ENCODE data around the gene MDC1.
"Not testable (repeated sequence)": the region's sequence is repeated elsewhere in the genome, so short reads cannot be mapped to it uniquely, and the experiment has no call there.

DNA sequence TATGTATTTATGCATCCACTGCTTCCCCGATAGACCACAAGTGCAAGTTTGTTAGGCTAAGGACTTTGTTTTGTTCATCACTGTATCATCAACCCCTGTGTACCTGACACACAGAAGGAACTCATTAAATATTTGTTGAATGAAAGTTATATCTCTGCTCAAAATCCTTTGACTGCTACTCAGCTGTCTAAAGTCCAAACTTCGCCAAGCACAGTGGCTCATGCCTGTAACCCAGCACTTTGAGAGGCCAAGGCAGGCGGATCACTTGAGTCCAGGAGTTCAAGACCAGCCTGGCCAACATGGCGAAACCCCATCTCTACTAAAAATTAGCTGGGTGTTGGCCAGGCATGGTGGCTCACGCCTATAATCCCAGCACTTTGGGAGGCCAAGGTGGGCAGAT lies 59.2 kb downstream of the MDC1 start:
- TF ChIP-seq, protein P1, sequence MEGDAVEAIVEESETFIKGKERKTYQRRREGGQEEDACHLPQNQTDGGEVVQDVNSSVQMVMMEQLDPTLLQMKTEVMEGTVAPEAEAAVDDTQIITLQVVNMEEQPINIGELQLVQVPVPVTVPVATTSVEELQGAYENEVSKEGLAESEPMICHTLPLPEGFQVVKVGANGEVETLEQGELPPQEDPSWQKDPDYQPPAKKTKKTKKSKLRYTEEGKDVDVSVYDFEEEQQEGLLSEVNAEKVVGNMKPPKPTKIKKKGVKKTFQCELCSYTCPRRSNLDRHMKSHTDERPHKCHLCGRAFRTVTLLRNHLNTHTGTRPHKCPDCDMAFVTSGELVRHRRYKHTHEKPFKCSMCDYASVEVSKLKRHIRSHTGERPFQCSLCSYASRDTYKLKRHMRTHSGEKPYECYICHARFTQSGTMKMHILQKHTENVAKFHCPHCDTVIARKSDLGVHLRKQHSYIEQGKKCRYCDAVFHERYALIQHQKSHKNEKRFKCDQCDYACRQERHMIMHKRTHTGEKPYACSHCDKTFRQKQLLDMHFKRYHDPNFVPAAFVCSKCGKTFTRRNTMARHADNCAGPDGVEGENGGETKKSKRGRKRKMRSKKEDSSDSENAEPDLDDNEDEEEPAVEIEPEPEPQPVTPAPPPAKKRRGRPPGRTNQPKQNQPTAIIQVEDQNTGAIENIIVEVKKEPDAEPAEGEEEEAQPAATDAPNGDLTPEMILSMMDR (IDR thresholded peaks at IDR 0.05; ENCODE audit: low read length), result not testable (repeated sequence)
- not testable (repeated sequence) for TF ChIP-seq EZH2 (optimal IDR thresholded peaks at IDR 0.05; ENCODE audit: low read depth, low read length)

All from MM.1S (cell line).